ENCODE measurements around the gene PGAM5. TPM values are rescaled to one million over a fixed set of nuclear protein-coding genes. Genes with fewer than 3 reads are reported as not detected.

PGAM5 gene
- total and polyA plus RNA-seq, 2 of the 13 experiments (the other 11 are each of a cell fraction or from before 2014, with no cell fraction given): 18.0 to 77.9 TPM

GRCh38 chr12:132766380-132767085, 55.9 kb downstream of the PGAM5 start:
- Histone ChIP-seq H3K9me3 (ENCODE audit: low read length) (no peaks in the 10 kb centered on the region), H3K27me3 (ENCODE audit: control insufficient read depth in 1 of 2, insufficient read depth in 2 of 2, low read length in 2 of 2) (no peaks in the 10 kb centered on the region), H4K20me1 (ENCODE audit: insufficient read depth, low read length) (no peaks in the 10 kb centered on the region), H2AFZ (ENCODE audit: low read length) (no peak overlapping the region), H3K4me1 (ENCODE audit: insufficient read depth, low read length) (peaks cover 8% of the 10 kb centered on the region; the same call in 1 of the 2 replicates), H3K4me2 (ENCODE audit: low read depth, low read length) (no peak overlapping the region), H3K27ac (ENCODE audit: extremely low read length, insufficient read depth, low read length) (no peak overlapping the region), H3K36me3 (replicated peaks in 1 of 2; ENCODE audit: control insufficient read depth in 1 of 2, insufficient read depth in 2 of 2, low read length in 2 of 2) (peaks cover 4 to 11% of the 10 kb centered on the region in 2 experiments; a peak in 4 of 5 replicates), H3K4me3 (replicated peaks in 1 of 3; ENCODE audit: insufficient read depth in 1 of 3, low read depth in 2 of 3, low read length in 3 of 3) (no peak overlapping the region), H3K9ac (ENCODE audit: insufficient read depth, low read depth, low read length) (no peak overlapping the region), H3K79me2 (ENCODE audit: insufficient read depth, low read length) (no peaks in the 10 kb centered on the region)
- TF ChIP-seq AGO2 (optimal IDR thresholded peaks at IDR 0.05; ENCODE audit: low read depth, low read length) (peak; percentile 67), ZNF362 (CRISPR knock-in tag; IDR thresholded peaks at IDR 0.05; ENCODE audit: borderline replicate concordance) (no peak), PRDM10 (CRISPR knock-in tag; IDR thresholded peaks at IDR 0.05; ENCODE audit: low read depth) (no peak), SRY (CRISPR knock-in tag; IDR thresholded peaks at IDR 0.05) (no peak), AHR (CRISPR knock-in tag; IDR thresholded peaks at IDR 0.05) (no peak), ZNF558 (CRISPR knock-in tag; IDR thresholded peaks at IDR 0.05; ENCODE audit: borderline replicate concordance) (no peak)
- TF ChIP-seq, protein P1, sequence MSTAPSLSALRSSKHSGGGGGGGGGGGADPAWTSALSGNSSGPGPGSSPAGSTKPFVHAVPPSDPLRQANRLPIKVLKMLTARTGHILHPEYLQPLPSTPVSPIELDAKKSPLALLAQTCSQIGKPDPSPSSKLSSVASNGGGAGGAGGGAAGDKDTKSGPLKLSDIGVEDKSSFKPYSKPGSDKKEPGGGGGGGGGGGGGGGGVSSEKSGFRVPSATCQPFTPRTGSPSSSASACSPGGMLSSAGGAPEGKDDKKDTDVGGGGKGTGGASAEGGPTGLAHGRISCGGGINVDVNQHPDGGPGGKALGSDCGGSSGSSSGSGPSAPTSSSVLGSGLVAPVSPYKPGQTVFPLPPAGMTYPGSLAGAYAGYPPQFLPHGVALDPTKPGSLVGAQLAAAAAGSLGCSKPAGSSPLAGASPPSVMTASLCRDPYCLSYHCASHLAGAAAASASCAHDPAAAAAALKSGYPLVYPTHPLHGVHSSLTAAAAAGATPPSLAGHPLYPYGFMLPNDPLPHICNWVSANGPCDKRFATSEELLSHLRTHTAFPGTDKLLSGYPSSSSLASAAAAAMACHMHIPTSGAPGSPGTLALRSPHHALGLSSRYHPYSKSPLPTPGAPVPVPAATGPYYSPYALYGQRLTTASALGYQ (CRISPR knock-in tag; IDR thresholded peaks at IDR 0.05): no peak
- in situ Hi-C loops (cut with HindIII; ENCODE audit: extremely low pct_ligation_motif_present, low pct_unique_long_range_greater_than_20kb): no loop called here
- no peak for FAIRE-seq
- DNase-seq (ENCODE audit: low spot score): no peak
- ChIA-PET POLR2A (no interaction called here), CTCF (ENCODE audit: low intra/inter-chr PET ratio, low total read pairs) (no interaction called here)
- ATAC-seq: no peak; the same call in 1 of the 3 replicates
- intact Hi-C loops (cut with micrococcal nuclease; ENCODE audit: unreplicated experiment): no loop called here
- BruUV-seq (replicated peaks): no TSS peak
- WGBS (ENCODE audit: low lambda C conversion rate): 85% methylated on average over 20 of the region's 27 CpGs
